Measurements from ENCODE around the gene SERTAD1. TPM values are rescaled to one million over a fixed set of nuclear protein-coding genes. Genes with fewer than 3 reads are reported as not detected.

SERTAD1 gene
- polyA plus RNA-seq, 4 donors, result 7.8 to 10.3 (median 8.4) TPM

DNA sequence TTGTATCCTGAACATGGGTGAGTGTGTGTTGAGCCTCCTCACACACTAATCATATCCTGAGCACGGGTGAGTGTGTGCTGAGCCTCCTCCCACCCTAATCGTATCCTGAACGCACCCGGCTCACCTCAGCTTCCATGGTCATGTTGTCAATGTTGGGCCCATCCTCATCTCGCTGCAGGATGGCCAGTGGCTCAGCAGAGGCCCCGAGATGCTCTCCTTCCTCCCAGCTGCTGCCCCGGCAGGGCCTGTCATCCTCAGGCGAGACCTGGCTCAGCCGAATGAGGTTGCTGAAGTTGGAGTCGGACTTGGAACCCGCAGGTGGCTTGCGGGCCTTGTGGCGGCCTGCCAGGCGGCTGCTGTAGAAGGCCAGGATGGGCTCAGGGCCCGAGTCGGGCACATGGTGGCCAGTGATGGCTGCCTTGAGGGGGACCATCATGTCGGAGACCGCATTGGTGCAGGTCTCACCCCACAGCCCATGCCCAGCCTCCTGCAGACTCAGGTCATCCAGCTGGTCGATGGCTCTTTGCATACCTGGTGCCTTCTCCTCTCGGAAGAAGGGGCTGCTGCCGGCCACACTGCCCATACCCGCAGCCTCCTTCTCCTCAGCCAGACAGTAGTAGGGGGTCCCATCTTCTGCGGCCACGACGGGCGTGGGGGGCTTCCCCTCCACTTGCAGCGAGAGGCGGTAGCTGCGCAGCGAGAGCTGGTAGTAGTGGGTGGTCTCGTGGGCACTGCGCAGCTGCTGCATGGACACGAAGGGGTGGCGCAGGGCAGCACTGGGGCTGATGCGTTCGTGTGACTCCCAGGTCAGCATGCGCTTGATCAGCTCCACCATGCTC lies 45.4 kb downstream of the SERTAD1 start:
- DNase-seq (ENCODE audit: low read depth in 4 of 4, low spot score in 3 of 4), result no peak

DNA sequence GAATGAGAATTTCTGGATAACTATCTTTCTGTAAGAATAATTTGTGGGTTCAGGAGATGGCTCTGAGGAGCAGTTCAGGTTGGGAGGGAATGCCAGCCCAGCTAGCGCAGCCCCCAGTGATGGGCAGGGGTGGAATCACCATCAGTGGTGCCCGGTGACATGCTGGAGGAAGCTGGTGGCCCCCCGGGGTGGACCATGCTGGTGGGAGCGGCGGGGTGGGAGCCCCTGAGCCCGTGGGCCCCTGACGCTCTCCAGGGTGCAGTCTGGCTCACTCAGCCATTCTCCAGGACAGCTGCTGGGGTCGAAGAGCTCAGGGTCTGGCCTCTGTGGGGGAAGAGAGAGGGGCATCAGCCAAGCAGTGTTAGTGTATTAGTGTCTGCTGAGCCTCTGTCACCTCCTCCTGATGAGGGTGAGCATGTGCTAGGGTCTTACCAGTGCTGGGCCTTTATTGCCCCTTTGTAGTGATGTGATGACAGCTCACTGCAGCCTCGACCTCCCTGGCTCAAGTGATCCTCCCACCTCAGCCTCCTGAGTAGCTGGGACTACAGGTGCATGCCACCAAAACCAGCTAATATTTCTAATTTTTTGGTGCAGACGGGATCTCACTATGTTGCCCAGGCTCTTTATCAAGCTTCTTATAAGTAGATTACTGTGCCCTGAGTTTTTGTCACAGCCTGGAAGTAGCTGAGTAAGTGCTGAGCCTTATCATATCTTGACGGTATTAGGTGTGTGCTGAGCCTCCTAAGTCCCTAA lies 46.2 kb downstream of the SERTAD1 start:
- DNase-seq (ENCODE audit: low read depth in 4 of 4, low spot score in 3 of 4), result no peak

DNA sequence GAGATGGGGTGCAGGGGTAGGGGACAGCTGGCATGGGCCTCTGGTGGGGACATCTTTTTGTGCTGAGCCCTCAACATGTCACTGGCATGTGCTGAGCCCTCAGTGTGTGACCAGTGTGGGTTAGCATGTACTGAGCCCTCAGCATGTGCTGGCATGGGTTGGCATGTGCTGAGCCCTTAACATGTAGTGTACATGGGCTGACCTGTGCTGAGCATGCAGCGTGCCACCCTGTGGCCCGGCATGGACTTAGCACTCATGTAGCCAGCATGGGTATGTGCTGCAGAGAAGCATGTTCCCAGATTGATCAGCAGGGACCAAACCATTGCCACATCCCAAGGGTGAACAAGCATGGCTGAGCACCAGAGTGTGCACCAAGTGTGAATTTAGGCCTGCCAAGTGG lies 47.3 kb downstream of the SERTAD1 start:
- no peak for DNase-seq (ENCODE audit: low read depth in 4 of 4, low spot score in 3 of 4)

GRCh38 chr19:40377876-40378385 lies 47.9 kb downstream of the SERTAD1 start:
- no peak for DNase-seq (ENCODE audit: low read depth in 4 of 4, low spot score in 3 of 4)

- no peak for DNase-seq (ENCODE audit: low read depth in 4 of 4, low spot score in 3 of 4)
Observed at GRCh38 chr19:40376286-40376862, 49.4 kb downstream of the SERTAD1 start.

GRCh38 chr19:40374084-40374483 lies 51.7 kb downstream of the SERTAD1 start:
- DNase-seq (ENCODE audit: low read depth in 4 of 4, low spot score in 3 of 4), result no peak

DNA sequence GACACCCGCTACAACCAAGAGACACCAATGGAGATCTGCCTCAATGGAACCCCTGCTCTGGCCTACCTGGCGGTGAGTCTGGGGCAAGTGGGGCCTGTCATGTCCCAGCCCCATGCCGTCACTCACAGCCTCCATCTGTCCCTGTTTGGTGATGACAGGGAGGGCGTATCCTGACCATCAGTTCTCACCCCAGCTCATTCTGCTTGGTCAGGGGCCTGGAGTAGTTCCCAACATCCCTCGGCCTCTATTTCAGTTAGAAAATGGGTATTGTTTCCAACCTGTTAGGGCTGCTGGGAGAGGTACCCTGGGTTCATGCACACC lies 54.0 kb downstream of the SERTAD1 start:
- no peak for DNase-seq (ENCODE audit: low read depth in 4 of 4, low spot score in 3 of 4)

Other genes starting within 250 kb of the SERTAD1 start
- 10 to 100 TPM; 12.7 to 17.8 (median 13.7) TPM for gene MAP3K10, start 234.6 kb downstream of the SERTAD1 start, polyA plus RNA-seq (ENCODE audit: insufficient read length in 4 of 4)
- gene TTC9B, start 207.6 kb downstream of the SERTAD1 start, polyA plus RNA-seq (ENCODE audit: insufficient read length in 4 of 4), result under 1 TPM in 3 of 4 donors, not detected in 1; 0.10 to 0.19 (median 0.17) TPM
- 1 to 10 TPM in 3 of 4 donors, under 1 TPM in 1; 0.55 to 1.8 (median 1.3) TPM for gene CCNP, start 199.3 kb downstream of the SERTAD1 start, polyA plus RNA-seq (ENCODE audit: insufficient read length in 4 of 4)
- 100 to 1,000 TPM; 148 to 179 (median 157) TPM for gene AKT2, start 140.6 kb downstream of the SERTAD1 start, polyA plus RNA-seq (ENCODE audit: insufficient read length in 4 of 4)
- 10 to 100 TPM; 10.2 to 14.0 (median 12.3) TPM for gene C19orf47, start 77.6 kb downstream of the SERTAD1 start, polyA plus RNA-seq (ENCODE audit: insufficient read length in 4 of 4)
- gene PLD3, start 77.3 kb downstream of the SERTAD1 start, polyA plus RNA-seq (ENCODE audit: insufficient read length in 4 of 4), result 100 to 1,000 TPM; 229 to 330 (median 257) TPM
- under 1 TPM; 0.10 to 0.19 (median 0.15) TPM for gene HIPK4, start 35.8 kb downstream of the SERTAD1 start, polyA plus RNA-seq (ENCODE audit: insufficient read length in 4 of 4)
- 10 to 100 TPM; 10.3 to 16.6 (median 11.7) TPM for gene PRX, start 12.6 kb downstream of the SERTAD1 start, polyA plus RNA-seq (ENCODE audit: insufficient read length in 4 of 4)
- gene SERTAD3, start 18.3 kb upstream of the SERTAD1 start, polyA plus RNA-seq (ENCODE audit: insufficient read length in 4 of 4), result 10 to 100 TPM; 35.5 to 41.4 (median 39.3) TPM
- gene BLVRB, start 39.8 kb upstream of the SERTAD1 start, polyA plus RNA-seq (ENCODE audit: insufficient read length in 4 of 4), result 10 to 100 TPM; 41.4 to 61.2 (median 42.3) TPM
- 1 to 10 TPM; 1.0 to 2.0 (median 1.6) TPM for gene SPTBN4, start 41.0 kb upstream of the SERTAD1 start, polyA plus RNA-seq (ENCODE audit: insufficient read length in 4 of 4)
- 10 to 100 TPM; 43.2 to 52.3 (median 47.2) TPM for gene SHKBP1, start 150.9 kb upstream of the SERTAD1 start, polyA plus RNA-seq (ENCODE audit: insufficient read length in 4 of 4)
- gene LTBP4, start 175.4 kb upstream of the SERTAD1 start, polyA plus RNA-seq (ENCODE audit: insufficient read length in 4 of 4), result 100 to 1,000 TPM; 186 to 366 (median 197) TPM

Data from right renal pelvis (tissue), 4 donors.